Mesenchymal stem cell (in vitro differentiated cells and primary cell): Measurements from ENCODE around the gene RIPOR2.
A peak's percentile ranks its signal among the peaks of the same experiment; 100 is the strongest.

Source experiments
- DNase-seq: peaks from one replicate; pipeline ENCODE4 v3.0.0-alpha.2; 2013
- H2AFZ ChIP-seq: one replicate; pipeline ENCODE4 v1.6.1; 2013; ENCODE audit warnings: low read depth, mild to moderate bottlenecking, control low read depth, inconsistent platforms, low read length, moderate library complexity
- H2AK5ac ChIP-seq: 2 replicates; pipeline ENCODE4 v1.6.1; 2013; ENCODE audit warnings: low read length, moderate library complexity, mild to moderate bottlenecking, inconsistent platforms; ENCODE audit not compliant: severe bottlenecking
- H2BK120ac ChIP-seq: one replicate; pipeline ENCODE4 v1.6.1; 2013; ENCODE audit warnings: low read depth, mild to moderate bottlenecking, inconsistent platforms, low read length, moderate library complexity
- H2BK12ac ChIP-seq, 2 experiments: one replicate each; pipeline ENCODE4 v1.6.1; 2013; ENCODE audit warnings: inconsistent platforms in 2 of 2, low read length in 2 of 2, mild to moderate bottlenecking in 2 of 2, moderate library complexity in 2 of 2, control low read depth in 1 of 2
- H2BK15ac ChIP-seq: one replicate; pipeline ENCODE4 v1.6.1; 2013; ENCODE audit warnings: mild to moderate bottlenecking, low read depth, inconsistent platforms; ENCODE audit not compliant: poor library complexity, severe bottlenecking
- H2BK5ac ChIP-seq: 2 replicates; pipeline ENCODE4 v1.6.1; 2013; ENCODE audit warnings: low read depth, mild to moderate bottlenecking, low read length, control low read depth, inconsistent platforms; ENCODE audit not compliant: poor library complexity, severe bottlenecking
- H3K14ac ChIP-seq, 2 experiments: one replicate each; pipeline ENCODE4 v1.6.1; 2013; ENCODE audit warnings: inconsistent platforms in 2 of 2, low read length in 2 of 2, control low read depth in 1 of 2, mild to moderate bottlenecking in 1 of 2, moderate library complexity in 1 of 2
- H3K18ac ChIP-seq, 2 experiments: one replicate each; pipeline ENCODE4 v1.6.1; 2013; ENCODE audit warnings: inconsistent platforms in 2 of 2, low read length in 2 of 2, control low read depth in 1 of 2, low read depth in 1 of 2, mild to moderate bottlenecking in 1 of 2
- H3K23ac ChIP-seq, 2 experiments: one replicate each; pipeline ENCODE4 v1.6.1; 2013; ENCODE audit warnings: inconsistent platforms in 2 of 2, low read length in 2 of 2, mild to moderate bottlenecking in 2 of 2, moderate library complexity in 2 of 2, control low read depth in 1 of 2
- H3K27ac ChIP-seq: 2 replicates; pipeline ENCODE4 v1.5.1; 2013; ENCODE audit warnings: mild to moderate bottlenecking, moderate library complexity, low read length, control low read depth, inconsistent platforms; ENCODE audit not compliant: poor library complexity, severe bottlenecking
- H3K27me3 ChIP-seq, 2 experiments: 2 replicates each; pipeline versions ENCODE4 v1.6.1 to v1.7.0; 2013; ENCODE audit warnings: low read length in 2 of 2, mild to moderate bottlenecking in 2 of 2, moderate library complexity in 2 of 2, control low read depth in 1 of 2, inconsistent platforms in 1 of 2; ENCODE audit not compliant: control insufficient read depth in 1 of 2, insufficient read depth in 1 of 2
- H3K36me3 ChIP-seq, 2 experiments: 2 replicates each; pipeline versions ENCODE4 v1.6.1 to v1.7.0; 2013; ENCODE audit warnings: low read length in 2 of 2, control low read depth in 1 of 2, inconsistent platforms in 1 of 2, low read depth in 1 of 2, mild to moderate bottlenecking in 1 of 2; ENCODE audit not compliant: insufficient read depth in 2 of 2, control insufficient read depth in 1 of 2
- H3K4ac ChIP-seq, 2 experiments: one replicate each; pipeline ENCODE4 v1.6.1; 2013; ENCODE audit warnings: inconsistent platforms in 2 of 2, low read length in 2 of 2, mild to moderate bottlenecking in 2 of 2, moderate library complexity in 2 of 2, control low read depth in 1 of 2, low read depth in 1 of 2
- H3K4me1 ChIP-seq: 2 replicates; pipeline ENCODE4 v1.6.1; 2013; ENCODE audit warnings: low read depth, low read length, control low read depth; ENCODE audit not compliant: control insufficient read depth, insufficient read depth
- H3K4me2 ChIP-seq: 2 replicates; pipeline ENCODE4 v1.6.1; 2013; ENCODE audit warnings: low read length, mild to moderate bottlenecking, inconsistent platforms; ENCODE audit not compliant: poor library complexity, severe bottlenecking
- H3K4me3 ChIP-seq, 2 experiments: 2 replicates each; pipeline versions ENCODE4 v1.5.1 to v1.7.0; 2013; ENCODE audit warnings: low read length in 2 of 2, mild to moderate bottlenecking in 2 of 2, control low read depth in 1 of 2, low read depth in 1 of 2; ENCODE audit not compliant: insufficient read depth in 1 of 2
- H3K79me1 ChIP-seq: replicated peaks from 2 replicates; pipeline ENCODE4 v1.6.1; 2013; ENCODE audit warnings: mild to moderate bottlenecking, control low read depth, low read length, inconsistent platforms; ENCODE audit not compliant: poor library complexity, severe bottlenecking
- H3K9ac ChIP-seq: 2 replicates; pipeline ENCODE4 v1.7.0; 2013; ENCODE audit warnings: mild to moderate bottlenecking, low read length, moderate library complexity
- H3K9me3 ChIP-seq: 2 replicates; pipeline ENCODE4 v1.7.0; 2013; ENCODE audit warnings: mild to moderate bottlenecking, low read length; ENCODE audit not compliant: control insufficient read depth
- H4K8ac ChIP-seq: one replicate; pipeline ENCODE4 v1.6.1; 2013; ENCODE audit warnings: inconsistent platforms, mild to moderate bottlenecking, low read length, moderate library complexity
- H4K91ac ChIP-seq: one replicate; pipeline ENCODE4 v1.6.1; 2013; ENCODE audit warnings: mild to moderate bottlenecking, low read length, inconsistent platforms
- WGBS: methylation state at CpG from one replicate; pipeline ENCODE4 v1.1.7; 2013; ENCODE audit warnings: mixed read lengths; 5-methylcytosine and 5-hydroxymethylcytosine counted together

RIPOR2 gene

DNA sequence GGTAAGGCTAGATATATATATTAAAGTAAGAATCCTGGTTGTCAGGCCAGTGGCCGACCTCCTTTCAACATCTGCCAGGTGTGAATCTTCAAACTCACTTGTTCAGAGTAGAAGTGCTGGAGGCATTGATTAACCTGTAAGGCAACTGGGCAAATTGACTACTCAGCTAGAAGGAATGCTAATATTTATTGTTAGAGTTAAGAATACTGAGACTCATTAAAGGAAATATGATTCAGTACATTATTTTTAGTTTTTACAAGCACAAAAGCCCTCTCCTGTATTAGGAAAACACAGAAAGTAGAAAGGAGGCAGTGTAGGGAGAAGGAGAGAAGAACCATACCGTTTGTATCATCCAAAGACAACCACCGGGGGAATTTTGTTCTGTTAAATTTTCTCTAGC, 53.5 kb downstream of the RIPOR2 start:
- H3K4me2 ChIP-seq: no peak overlapping the region
- H3K9ac ChIP-seq: no peak overlapping the region
- peak; percentile 9 for DNase-seq
- H3K18ac ChIP-seq: no peak overlapping the region
- H3K23ac ChIP-seq: no peak overlapping the region
- H2BK15ac ChIP-seq: no peak overlapping the region
- no peak overlapping the region for H3K14ac ChIP-seq
- H4K8ac ChIP-seq: no peak overlapping the region
- H3K36me3 ChIP-seq: no peaks in the 10 kb centered on the region
- no peak overlapping the region for H2AK5ac ChIP-seq
- no peak overlapping the region for H3K4ac ChIP-seq
- H2BK5ac ChIP-seq: no peak overlapping the region
- no peak overlapping the region for H2BK120ac ChIP-seq
- H3K4me3 ChIP-seq: no peak overlapping the region
- no peaks in the 10 kb centered on the region for H3K79me1 ChIP-seq
- H3K9me3 ChIP-seq: no peaks in the 10 kb centered on the region
- H3K27ac ChIP-seq: no peak overlapping the region
- H2BK12ac ChIP-seq: no peak overlapping the region
- peaks cover 0 to 5% of the 10 kb centered on the region in 2 experiments for H3K27me3 ChIP-seq
- no peaks in the 10 kb centered on the region for H3K4me1 ChIP-seq
- 67% methylated on average over 1 of the region's 3 CpGs for WGBS
- no peak overlapping the region for H2AFZ ChIP-seq
- H4K91ac ChIP-seq: no peak overlapping the region

GRCh38 chr6:24881376-24881775, 54.4 kb downstream of the RIPOR2 start:
- H3K4me1 ChIP-seq: no peaks in the 10 kb centered on the region
- H4K91ac ChIP-seq: no peak overlapping the region
- H3K9me3 ChIP-seq: peaks cover 9% of the 10 kb centered on the region
- no peak overlapping the region for H3K9ac ChIP-seq
- H4K8ac ChIP-seq: no peak overlapping the region
- 90% methylated on average over 3 of the region's 3 CpGs for WGBS
- DNase-seq: no peak
- H3K18ac ChIP-seq: no peak overlapping the region
- H2AFZ ChIP-seq: no peak overlapping the region
- no peak overlapping the region for H2AK5ac ChIP-seq
- H2BK12ac ChIP-seq: no peak overlapping the region
- H2BK120ac ChIP-seq: no peak overlapping the region
- H2BK5ac ChIP-seq: no peak overlapping the region
- H3K4ac ChIP-seq: no peak overlapping the region
- no peak overlapping the region for H2BK15ac ChIP-seq
- H3K36me3 ChIP-seq: no peaks in the 10 kb centered on the region
- H3K27me3 ChIP-seq: peaks cover 0 to 5% of the 10 kb centered on the region in 2 experiments
- no peak overlapping the region for H3K23ac ChIP-seq
- H3K14ac ChIP-seq: no peak overlapping the region
- H3K4me3 ChIP-seq: no peak overlapping the region
- no peak overlapping the region for H3K4me2 ChIP-seq
- no peak overlapping the region for H3K27ac ChIP-seq
- H3K79me1 ChIP-seq: no peaks in the 10 kb centered on the region

DNA sequence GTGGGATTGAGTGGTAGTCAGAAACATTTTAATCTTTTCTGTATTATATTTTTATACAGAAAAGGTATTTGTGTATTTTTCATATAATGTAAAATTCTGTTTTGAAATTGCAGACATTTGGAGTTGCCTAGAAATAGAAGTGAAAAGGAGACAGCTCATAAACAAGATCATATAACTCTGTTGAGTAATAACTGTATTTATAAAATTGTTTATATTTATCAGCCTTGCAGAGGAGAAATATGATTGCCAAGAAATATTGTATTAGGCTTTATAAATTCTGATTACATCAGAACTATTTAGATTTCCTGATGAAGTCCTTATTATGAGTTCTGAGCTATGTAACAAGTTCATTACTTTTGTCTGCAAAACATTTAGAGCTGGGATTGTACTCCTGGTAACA, 55.3 kb downstream of the RIPOR2 start:
- Histone ChIP-seq H3K4me3 (no peak overlapping the region), H3K14ac (no peak overlapping the region), H3K9me3 (peaks cover 10% of the 10 kb centered on the region), H3K4me1 (no peaks in the 10 kb centered on the region), H2BK12ac (no peak overlapping the region), H3K18ac (no peak overlapping the region), H4K91ac (no peak overlapping the region), H3K27ac (no peak overlapping the region), H3K27me3 (peaks cover 0 to 5% of the 10 kb centered on the region in 2 experiments), H3K79me1 (no peaks in the 10 kb centered on the region), H2AK5ac (no peak overlapping the region), H3K4me2 (no peak overlapping the region), H2BK5ac (no peak overlapping the region), H4K8ac (no peak overlapping the region), H2AFZ (no peak overlapping the region), H2BK15ac (no peak overlapping the region), H2BK120ac (no peak overlapping the region), H3K9ac (no peak overlapping the region), H3K23ac (no peak overlapping the region), H3K4ac (no peak overlapping the region), H3K36me3 (no peaks in the 10 kb centered on the region)
- DNase-seq: no peak

- Histone ChIP-seq H3K27me3 (peaks cover 0 to 5% of the 10 kb centered on the region in 2 experiments), H3K9ac (peak overlapping the region; percentile 46), H3K14ac (no peak overlapping the region), H3K4me3 (no peak overlapping the region), H2BK15ac (no peak overlapping the region), H3K36me3 (no peaks in the 10 kb centered on the region), H3K23ac (no peak overlapping the region), H3K4me2 (no peak overlapping the region), H3K9me3 (peaks cover 10% of the 10 kb centered on the region), H4K91ac (no peak overlapping the region), H3K4ac (no peak overlapping the region), H3K79me1 (no peaks in the 10 kb centered on the region), H2BK120ac (no peak overlapping the region), H2BK5ac (no peak overlapping the region), H3K27ac (no peak overlapping the region), H4K8ac (no peak overlapping the region), H2AFZ (no peak overlapping the region), H3K4me1 (no peaks in the 10 kb centered on the region), H2AK5ac (no peak overlapping the region), H2BK12ac (no peak overlapping the region), H3K18ac (no peak overlapping the region)
- 62% methylated on average over 2 of the region's 3 CpGs for WGBS
- DNase-seq: no peak
Measured at GRCh38 chr6:24879351-24879750, 56.4 kb downstream of the RIPOR2 start.
